MCF 10A (cell line): ENCODE data around the gene PCP2. TPM values are rescaled to one million over a fixed set of nuclear protein-coding genes. Genes with fewer than 3 reads are reported as not detected.

Experiments used
- BruUV-seq: library from RNA; stranded (reverse); fragments of 400-500 nt; replicated peaks from 2 replicates; lab custom pipeline; 2021; lab: Mats Ljungman, UMichigan
- CTCF ChIA-PET: fragments of 300-600 bp; sonication (Branson Sonifier 250); formaldehyde crosslinking; extraction: SDS; loops from one replicate; lab custom pipeline; 2021; ENCODE audit warnings: antibody characterized with exemption, inconsistent platforms; lab: Yijun Ruan, JAX
- POLR2A ChIA-PET: fragments of 300-600, 350-650 bp; sonication (Branson Sonifier 250); formaldehyde crosslinking; extraction: SDS; loops from one replicate; lab custom pipeline; 2020; ENCODE audit warnings: antibody characterized with exemption, inconsistent platforms; lab: Yijun Ruan, JAX
- DNase-seq: peaks from one replicate; pipeline ENCODE4 v3.0.0-alpha.2; 2018; ENCODE audit not compliant: unreplicated experiment
- H3K27ac Mint-ChIP-seq: one replicate; pipeline ENCODE4 v1.8.0; 2022; ENCODE audit warnings: mild to moderate bottlenecking, low read depth, mixed read lengths; ENCODE audit not compliant: unreplicated experiment
- H3K27me3 Mint-ChIP-seq: one replicate; pipeline ENCODE4 v1.8.0; 2022; ENCODE audit warnings: mixed read lengths; ENCODE audit not compliant: insufficient read depth, unreplicated experiment
- H3K36me3 Mint-ChIP-seq: one replicate; pipeline ENCODE4 v1.8.0; 2022; ENCODE audit warnings: mild to moderate bottlenecking, moderate library complexity, mixed read lengths; ENCODE audit not compliant: insufficient read depth, unreplicated experiment
- H3K4me1 Mint-ChIP-seq: one replicate; pipeline ENCODE4 v1.8.0; 2022; ENCODE audit warnings: mixed read lengths; ENCODE audit not compliant: insufficient read depth, unreplicated experiment
- H3K4me3 Mint-ChIP-seq: one replicate; pipeline ENCODE4 v1.8.0; 2022; ENCODE audit warnings: mild to moderate bottlenecking, moderate library complexity, mixed read lengths; ENCODE audit not compliant: unreplicated experiment
- H3K9me3 Mint-ChIP-seq: one replicate; pipeline ENCODE4 v1.8.0; 2022; ENCODE audit warnings: mixed read lengths; ENCODE audit not compliant: unreplicated experiment
- intact Hi-C: fragments of 100-400 bp; cut with micrococcal nuclease; formaldehyde crosslinking; loops from 2 replicates; pipeline ENCODE4 v1.14.1; 2022
- total RNA-seq: library from RNA; stranded (reverse); gene quantifications from 2 replicates; pipeline ENCODE4 v1.2.3, GENCODE V29; 2022
- TF ChIP-seq, protein P1 (sequence below): fragments of 200-600 bp; IDR thresholded peaks from one replicate; pipeline ENCODE4 v1.8.0; 2022; ENCODE audit warnings: antibody characterized with exemption, mild to moderate bottlenecking; ENCODE audit not compliant: unreplicated experiment

Gene PCP2
- total RNA-seq, 1 experiment from 2014 or later, result not detected

DNA sequence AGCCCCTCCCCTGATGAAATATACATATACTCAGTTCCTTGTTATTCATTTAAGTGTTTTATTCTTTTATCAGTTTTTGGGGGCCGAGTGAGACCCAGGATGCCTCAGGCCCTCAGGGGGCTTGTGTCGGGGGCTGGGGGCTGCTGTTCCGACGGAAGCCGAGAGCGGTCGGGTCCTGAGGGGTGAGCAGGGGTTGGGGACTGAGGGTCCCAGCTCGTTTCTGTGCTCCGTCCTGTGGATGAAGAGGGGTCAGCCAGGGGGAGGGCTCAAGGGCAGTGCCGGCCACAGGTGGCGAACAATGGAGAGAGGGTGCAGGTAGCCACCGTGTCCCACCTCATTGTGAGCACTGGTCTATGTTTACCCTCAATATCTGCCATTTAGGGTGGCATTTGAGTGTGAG is 1.9 kb downstream of the PCP2 start:
- TF ChIP-seq, protein P1, sequence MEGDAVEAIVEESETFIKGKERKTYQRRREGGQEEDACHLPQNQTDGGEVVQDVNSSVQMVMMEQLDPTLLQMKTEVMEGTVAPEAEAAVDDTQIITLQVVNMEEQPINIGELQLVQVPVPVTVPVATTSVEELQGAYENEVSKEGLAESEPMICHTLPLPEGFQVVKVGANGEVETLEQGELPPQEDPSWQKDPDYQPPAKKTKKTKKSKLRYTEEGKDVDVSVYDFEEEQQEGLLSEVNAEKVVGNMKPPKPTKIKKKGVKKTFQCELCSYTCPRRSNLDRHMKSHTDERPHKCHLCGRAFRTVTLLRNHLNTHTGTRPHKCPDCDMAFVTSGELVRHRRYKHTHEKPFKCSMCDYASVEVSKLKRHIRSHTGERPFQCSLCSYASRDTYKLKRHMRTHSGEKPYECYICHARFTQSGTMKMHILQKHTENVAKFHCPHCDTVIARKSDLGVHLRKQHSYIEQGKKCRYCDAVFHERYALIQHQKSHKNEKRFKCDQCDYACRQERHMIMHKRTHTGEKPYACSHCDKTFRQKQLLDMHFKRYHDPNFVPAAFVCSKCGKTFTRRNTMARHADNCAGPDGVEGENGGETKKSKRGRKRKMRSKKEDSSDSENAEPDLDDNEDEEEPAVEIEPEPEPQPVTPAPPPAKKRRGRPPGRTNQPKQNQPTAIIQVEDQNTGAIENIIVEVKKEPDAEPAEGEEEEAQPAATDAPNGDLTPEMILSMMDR, result no peak
- ChIA-PET POLR2A (no interaction called here), CTCF (no interaction called here)
- no peak for DNase-seq
- Mint-ChIP-seq H3K27me3 (no peaks in the 10 kb centered on the region), H3K4me1 (peaks cover 23% of the 10 kb centered on the region), H3K27ac (no peak overlapping the region), H3K9me3 (no peaks in the 10 kb centered on the region), H3K36me3 (peaks cover 27% of the 10 kb centered on the region), H3K4me3 (no peak overlapping the region)
- intact Hi-C loops, result no loop called here
- BruUV-seq, result no TSS peak

DNA sequence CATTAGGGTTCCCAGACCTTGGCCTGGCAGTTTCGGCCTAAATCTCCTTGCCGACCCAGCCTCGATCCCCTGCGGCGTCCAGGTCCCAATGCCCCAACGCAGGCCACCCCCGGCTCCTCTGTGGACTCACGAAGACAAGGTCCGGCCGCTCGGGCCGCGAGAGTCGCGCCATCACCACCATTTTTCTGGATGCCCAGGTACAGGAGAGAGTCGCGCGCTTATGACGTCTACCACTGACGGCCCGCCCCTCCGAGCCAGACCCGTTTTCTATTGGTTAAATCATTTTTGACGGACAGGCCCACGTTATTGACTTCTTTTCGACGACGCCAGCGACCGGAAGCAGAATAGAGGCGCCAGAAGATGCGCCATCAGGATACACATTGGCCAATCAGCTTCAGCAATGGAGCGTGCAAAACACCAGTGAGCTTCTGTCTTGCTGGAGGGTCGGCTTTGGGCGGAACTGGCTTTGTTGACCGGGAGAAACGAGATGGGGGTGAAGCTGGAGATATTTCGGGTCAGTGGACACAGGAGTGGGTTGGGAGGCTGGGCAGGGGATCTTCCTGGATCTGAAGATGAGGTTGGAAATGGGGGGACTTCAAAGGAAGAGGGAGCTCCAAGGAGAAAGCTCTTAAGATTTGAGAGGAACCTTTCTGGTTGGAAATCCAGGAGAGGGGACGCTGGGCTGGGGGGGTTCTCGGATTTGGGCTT is 4.0 kb downstream of the PCP2 start, which contains the start of the genes PET100 and XAB2:
Gene PET100, plus strand, starts transcription at position 447 of the 708 bp plus-strand sequence. Its CDS starts 41 bp downstream, at position 488.
Gene XAB2, minus strand, starts transcription at position 199 of the 708 bp plus-strand sequence. Its CDS starts 18 bp downstream, at position 181.
- BruUV-seq, result no TSS peak
- Mint-ChIP-seq H3K4me1 (peaks cover 23% of the 10 kb centered on the region), H3K36me3 (peaks cover 34% of the 10 kb centered on the region), H3K9me3 (no peaks in the 10 kb centered on the region), H3K27me3 (no peaks in the 10 kb centered on the region), H3K4me3 (peak within 1 kb of the TSS; percentile 95), H3K27ac (peak within 1 kb of the TSS; percentile 100)
- intact Hi-C loops, result no loop called here
- ChIA-PET CTCF (interaction anchor here (0.6 to 1.9 kb wide), 7 partner anchors 12 to 170 kb away, joined by 3 to 10 read pairs (median 3); partner anchors contain the start of gene TRAPPC5), POLR2A (interaction anchor here (0.6 to 2.5 kb wide), 27 partner anchors 9 to 1891 kb away, joined by 3 to 41 read pairs (median 4); partner anchors contain the start of genes PNPLA6, TIMM44, TRAPPC5 and ZNF557)
- TF ChIP-seq, protein P1, result no peak
- peak; percentile 99 for DNase-seq

DNA sequence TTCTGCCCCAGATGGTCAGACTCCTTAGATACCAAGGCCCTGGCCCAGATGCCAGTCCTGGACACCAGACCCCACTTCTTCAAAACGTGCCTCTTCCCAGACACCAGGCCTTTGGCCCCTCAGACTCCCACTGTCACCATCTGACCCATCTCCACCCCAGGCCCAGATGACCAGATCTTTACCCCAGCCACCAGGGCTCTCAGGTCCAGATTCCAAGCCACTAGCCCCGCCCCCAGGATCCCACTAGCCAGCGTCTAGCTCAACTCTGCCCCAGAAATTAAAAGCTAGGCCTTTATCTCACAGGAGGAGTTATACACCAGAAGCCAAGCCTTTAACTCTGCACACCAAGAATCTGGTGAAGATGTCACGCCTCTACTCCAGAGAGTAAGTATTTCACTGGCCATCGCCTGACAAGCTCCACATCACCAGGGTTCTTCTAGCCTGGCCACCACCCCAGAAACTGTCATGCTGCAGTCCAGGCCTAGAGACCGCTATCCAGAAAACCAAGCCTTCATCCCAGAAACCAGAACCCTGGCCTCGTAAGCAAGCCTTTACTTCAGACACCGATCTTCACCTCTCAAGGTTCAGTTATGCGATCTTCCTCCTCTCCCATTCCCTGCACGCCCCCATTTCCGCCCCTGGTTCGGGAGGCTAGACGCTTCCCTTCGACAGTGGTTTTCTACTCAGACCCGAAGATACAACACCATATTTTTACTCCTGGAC is 4.8 kb downstream of the PCP2 start:
- BruUV-seq, result TSS peak; percentile 76

More for the DNA sequence above, 4.8 kb downstream of the PCP2 start:
- intact Hi-C loops, result no loop called here
- Mint-ChIP-seq H3K9me3 (no peaks in the 10 kb centered on the region), H3K4me1 (peaks cover 23% of the 10 kb centered on the region), H3K27ac (peak overlapping the region; percentile 100), H3K4me3 (peak overlapping the region; percentile 95), H3K36me3 (peaks cover 37% of the 10 kb centered on the region), H3K27me3 (no peaks in the 10 kb centered on the region)
- TF ChIP-seq, protein P1, result no peak
- DNase-seq, result no peak
- POLR2A ChIA-PET, result interaction anchor here (0.8 to 2.5 kb wide), 15 partner anchors 9 to 596 kb away, joined by 3 to 41 read pairs (median 4); partner anchors contain the start of genes PNPLA6, TRAPPC5 and ZNF557
- CTCF ChIA-PET, result interaction anchor here (0.9 to 1.9 kb wide), 3 partner anchors 47 to 60 kb away, joined by 3 to 10 read pairs (median 8); partner anchors contain the start of gene TRAPPC5
